Measurements from ENCODE around the gene RARRES2.
"Not testable (repeated sequence)": the region's sequence is repeated elsewhere in the genome, so short reads cannot be mapped to it uniquely, and the experiment has no call there.

RARRES2 gene

DNA sequence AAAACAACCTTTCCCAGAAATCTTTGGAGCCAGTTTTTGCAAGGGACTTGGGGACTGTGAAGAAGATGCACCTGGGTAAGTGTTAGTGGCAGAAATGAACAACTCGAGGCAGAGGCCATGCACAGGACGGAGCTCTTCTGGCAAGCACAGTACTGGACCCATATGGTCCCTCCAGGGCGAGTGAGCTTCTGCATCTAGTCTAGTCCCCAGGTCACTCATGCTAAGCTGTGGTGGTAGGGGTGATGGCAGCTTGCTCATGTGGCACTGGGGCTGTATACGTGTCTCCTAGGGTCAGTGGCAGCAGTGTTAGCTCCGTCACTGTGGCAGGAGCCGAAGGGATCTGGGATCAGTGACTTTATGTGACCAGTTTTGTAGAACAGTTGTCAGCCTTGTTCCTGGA, 27.6 kb downstream of the RARRES2 start:
- DNase-seq = no peak

- DNase-seq = no peak
These were observed 28.0 kb downstream of the RARRES2 start for GRCh38 chr7:150313367-150313809.

- peak; percentile 52 for DNase-seq
These were observed 28.6 kb downstream of the RARRES2 start for GRCh38 chr7:150312649-150313366.

DNA sequence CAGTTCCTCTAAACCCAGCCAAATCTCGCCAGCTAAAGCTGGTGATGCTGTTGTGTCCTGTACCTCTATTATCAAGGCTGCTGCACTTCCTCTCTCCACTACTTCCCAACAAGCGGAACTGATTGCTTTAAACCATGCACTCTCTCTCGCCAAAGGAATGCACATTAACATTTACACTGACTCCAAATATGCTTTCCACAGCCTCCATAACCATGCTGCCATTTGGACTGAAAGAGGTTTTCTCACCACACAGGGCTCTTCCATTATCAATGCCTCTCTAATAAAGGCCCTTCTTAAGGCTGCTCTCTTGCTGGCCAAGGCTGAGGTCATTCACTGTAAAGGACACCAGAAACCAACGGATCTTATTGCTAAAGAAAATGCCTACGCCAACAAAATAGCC, 29.7 kb downstream of the RARRES2 start:
- DNase-seq = no peak

GRCh38 chr7:150311146-150311545, 30.3 kb downstream of the RARRES2 start:
- DNase-seq = no peak

DNA sequence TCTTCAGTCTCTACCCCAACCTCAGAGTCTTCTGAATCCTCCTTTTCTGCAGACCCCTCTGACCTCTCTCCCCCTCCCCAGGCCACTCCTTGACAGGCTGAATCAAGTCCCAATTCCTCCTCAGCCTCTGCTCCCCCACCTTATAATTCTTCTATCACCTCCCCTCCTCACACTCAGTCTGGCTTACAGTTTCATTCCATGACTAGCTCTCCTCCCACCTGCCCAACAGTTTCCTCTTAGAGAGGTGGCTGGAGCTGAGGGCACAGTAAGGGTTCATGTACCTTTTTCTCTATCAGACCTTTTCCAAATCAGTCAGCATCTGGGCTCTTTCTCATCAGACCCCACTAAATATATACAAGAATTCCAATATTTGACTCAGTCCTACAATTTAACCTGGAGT, 32.9 kb downstream of the RARRES2 start:
- no peak for DNase-seq

DNA sequence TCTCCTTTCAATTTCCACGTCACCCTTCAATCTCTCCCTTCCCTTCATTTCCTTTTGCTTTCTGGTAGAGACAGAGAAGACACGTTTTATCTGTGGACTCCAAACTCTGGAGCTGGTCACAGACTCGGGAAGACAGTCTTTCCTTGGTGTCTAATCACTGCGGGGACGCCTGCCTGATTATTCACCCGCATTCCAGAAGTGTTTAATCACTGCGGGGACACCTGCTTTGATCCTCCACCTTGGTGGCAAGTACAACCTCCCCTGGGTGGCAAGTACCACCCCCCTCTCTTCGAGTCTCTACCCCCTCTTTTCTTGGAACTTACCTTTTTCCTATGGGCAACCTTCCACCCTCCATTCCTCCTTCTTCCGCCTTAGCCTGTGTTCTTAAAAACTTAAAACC, 33.5 kb downstream of the RARRES2 start:
- DNase-seq = no peak

GRCh38 chr7:150307129-150307528, 34.3 kb downstream of the RARRES2 start:
- DNase-seq = no peak

GRCh38 chr7:150306377-150306776, 35.1 kb downstream of the RARRES2 start:
- not testable (repeated sequence) for DNase-seq

- DNase-seq = not testable (repeated sequence)
These were observed 35.5 kb downstream of the RARRES2 start for GRCh38 chr7:150305903-150306284.

GRCh38 chr7:150305259-150305902, 36.0 kb downstream of the RARRES2 start:
- not testable (repeated sequence) for DNase-seq

DNA sequence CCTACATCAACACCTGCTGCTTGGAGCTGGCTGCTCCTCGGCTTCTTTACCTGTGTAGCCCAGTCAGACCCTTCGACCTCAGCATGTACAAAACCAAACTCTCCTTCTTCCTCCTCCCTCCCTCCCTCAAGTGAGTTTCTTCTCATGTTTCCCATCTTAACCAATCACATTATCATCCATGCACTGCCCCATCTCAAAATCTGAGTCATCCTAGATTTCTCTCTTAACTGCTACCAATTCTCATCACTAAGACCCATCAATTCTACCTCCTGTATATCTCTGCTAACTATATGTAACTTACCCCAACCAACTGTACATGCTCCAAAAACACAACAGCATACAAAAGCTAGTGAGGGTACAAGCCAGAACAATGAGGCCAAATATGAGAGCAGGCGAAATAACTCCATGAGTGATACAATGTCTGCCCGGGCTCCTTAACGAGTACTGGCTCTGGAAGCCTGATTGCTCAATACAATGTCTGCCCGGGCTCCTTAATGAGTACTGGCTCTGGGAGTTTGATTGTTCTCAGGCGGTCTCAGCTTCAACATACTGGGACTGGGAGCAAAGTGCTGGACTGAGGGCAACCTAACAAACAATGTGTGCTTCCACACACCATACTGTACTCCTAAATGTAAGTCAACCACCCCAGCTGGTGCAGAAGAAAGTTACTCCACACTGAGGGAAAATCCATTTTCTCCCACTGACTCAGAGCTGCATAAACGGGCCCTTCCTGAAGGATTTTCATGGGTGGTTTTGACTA, 36.8 kb downstream of the RARRES2 start:
- DNase-seq = not testable (repeated sequence)

DNA sequence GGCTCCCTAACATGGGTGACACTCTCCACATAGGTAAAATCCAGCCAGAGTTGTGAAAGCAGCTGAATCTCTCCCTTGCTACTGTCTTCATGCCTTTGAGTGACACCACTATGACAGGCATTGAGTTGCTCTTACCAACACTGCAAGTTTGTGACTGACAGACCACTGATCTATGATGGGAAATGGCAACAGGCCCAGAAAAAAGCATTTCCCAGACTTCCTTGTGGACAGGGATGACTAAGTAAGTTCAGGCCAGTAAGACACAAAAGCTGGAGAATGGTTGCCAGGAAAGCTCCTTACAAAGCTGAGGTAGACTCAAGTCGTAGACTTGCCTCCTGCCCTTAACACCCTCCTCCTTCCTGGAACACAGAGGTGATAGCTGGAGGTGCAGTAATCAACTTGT, 38.5 kb downstream of the RARRES2 start:
- DNase-seq = peak; percentile 45

DNA sequence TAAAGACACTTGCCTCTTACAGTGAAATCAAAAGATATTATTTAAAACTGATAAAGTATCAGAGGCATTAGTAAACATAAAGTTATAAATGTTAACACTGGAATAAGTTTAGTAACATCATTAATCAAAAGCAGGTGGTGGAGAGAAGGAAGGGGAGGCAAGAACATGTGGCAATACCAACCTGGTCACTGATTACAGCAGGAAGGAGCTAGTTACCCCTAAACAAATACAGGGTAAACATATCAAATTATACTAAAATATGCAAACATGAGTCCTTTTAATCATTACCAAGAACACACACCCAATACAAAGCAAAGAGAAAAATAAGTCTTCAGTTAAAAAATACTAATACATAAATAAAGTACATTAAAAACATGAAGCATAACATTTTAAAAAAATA, 43.5 kb downstream of the RARRES2 start:
- DNase-seq = not testable (repeated sequence)

GRCh38 chr7:150296802-150297201, 44.6 kb downstream of the RARRES2 start:
- DNase-seq = not testable (repeated sequence)

DNA sequence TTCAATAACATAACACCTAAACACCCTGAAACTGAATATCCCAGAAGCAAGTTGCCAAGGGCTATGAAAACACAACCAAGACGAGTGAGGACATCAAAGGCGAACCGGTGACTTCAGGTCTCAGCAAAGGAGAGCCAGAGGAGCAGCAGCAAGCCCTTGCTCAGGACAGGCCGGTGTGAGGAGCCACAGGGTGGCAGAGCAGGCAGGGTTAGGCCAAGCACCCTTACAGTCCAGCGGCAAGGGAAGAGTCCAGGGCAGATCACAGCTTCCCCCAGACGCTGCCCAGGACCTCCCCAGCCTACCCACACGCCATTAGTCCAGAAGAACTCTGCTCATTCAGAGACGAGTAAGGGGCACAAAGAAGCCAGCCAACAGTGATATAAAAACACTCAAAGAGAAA, 45.8 kb downstream of the RARRES2 start:
- not testable (repeated sequence) for DNase-seq

- DNase-seq = not testable (repeated sequence)
These were observed 46.4 kb downstream of the RARRES2 start for GRCh38 chr7:150295027-150295426.

DNA sequence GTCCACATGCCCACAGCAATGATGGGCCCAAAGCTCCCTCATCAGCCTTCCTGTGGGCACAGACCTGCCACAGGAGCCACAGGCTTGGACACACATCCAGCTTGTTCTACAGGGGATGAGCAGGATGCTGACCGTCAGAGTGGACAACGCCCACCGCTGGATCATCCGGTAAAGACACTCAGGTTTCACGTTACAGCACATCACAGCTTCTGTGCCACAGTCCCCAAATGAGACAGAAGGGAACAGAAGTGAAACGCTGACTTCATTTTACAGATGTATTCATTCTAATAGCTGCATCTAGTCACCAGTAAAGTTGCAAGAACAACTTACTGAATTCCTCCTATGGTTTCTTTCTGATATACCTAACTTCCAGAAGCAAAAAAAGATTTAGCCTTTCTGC, 51.1 kb downstream of the RARRES2 start:
- not testable (repeated sequence) for DNase-seq

DNA sequence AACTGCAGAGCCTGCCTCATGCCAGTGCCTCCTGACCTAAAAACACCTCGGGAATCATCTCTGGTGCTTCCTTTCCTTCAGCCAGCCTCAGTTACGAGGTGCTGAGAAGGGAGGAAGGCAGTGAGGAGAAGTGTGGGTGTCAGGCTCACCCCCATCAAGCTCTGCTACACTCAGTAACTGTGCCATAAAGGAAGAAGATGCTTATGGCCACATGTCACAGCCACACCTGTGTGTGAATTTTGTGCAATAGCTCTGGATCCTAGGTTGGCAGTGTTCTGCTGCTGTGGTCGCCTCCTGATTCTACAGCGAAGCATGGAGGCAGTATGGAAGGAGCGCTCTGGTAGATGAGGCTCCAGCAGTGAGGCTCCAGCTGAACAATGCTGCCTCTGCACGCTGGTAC, 52.6 kb downstream of the RARRES2 start:
- not testable (repeated sequence) for DNase-seq

Data from kidney glomerular epithelial cell (primary cell).